Activated CD4-positive, alpha-beta memory T cell treated with anti-CD3 and anti-CD28 coated beads, Interleukin-2, amount 10 ng/mL, durations not matched to agents 7 days and 5 days (primary cell): ENCODE results near the gene CNDP2. TPM values are rescaled to one million over a fixed set of nuclear protein-coding genes. Genes with fewer than 3 reads are reported as not detected.

Experiments used
- CTCF ChIA-PET: fragments of 350-600 bp; sonication (Branson Sonifier 250); formaldehyde crosslinking; loops from one replicate; lab custom pipeline; 2021; ENCODE audit warnings: antibody characterized with exemption, inconsistent platforms; lab: Charles Lee
- POLR2A ChIA-PET: fragments of 350-600 bp; sonication (Branson Sonifier 250); formaldehyde crosslinking; loops from one replicate; lab custom pipeline; 2021; ENCODE audit warnings: antibody characterized with exemption; lab: Charles Lee
- DNase-seq: peaks from one replicate; pipeline ENCODE4 v3.0.0-alpha.2; 2020
- H3K27ac Mint-ChIP-seq: one replicate; pipeline ENCODE4 v1.8.0; 2021; ENCODE audit warnings: mild to moderate bottlenecking, mixed read lengths
- H3K27me3 Mint-ChIP-seq: one replicate; pipeline ENCODE4 v1.8.0; 2021; ENCODE audit warnings: mixed read lengths
- H3K36me3 Mint-ChIP-seq: one replicate; pipeline ENCODE4 v1.8.0; 2021; ENCODE audit warnings: low read depth, mixed read lengths
- H3K4me1 Mint-ChIP-seq: one replicate; pipeline ENCODE4 v1.8.0; 2021; ENCODE audit warnings: mixed read lengths
- H3K4me3 Mint-ChIP-seq: one replicate; pipeline ENCODE4 v1.8.0; 2021; ENCODE audit warnings: mild to moderate bottlenecking, mixed read lengths
- H3K9me3 Mint-ChIP-seq: one replicate; pipeline ENCODE4 v1.8.0; 2021; ENCODE audit warnings: mixed read lengths
- total RNA-seq, 2 experiments: library from RNA; stranded (reverse); gene quantifications; one replicate each; pipeline ENCODE4 v1.2.3, GENCODE V29; 2021

The CNDP2 gene
- total RNA-seq, 2 experiments from 2014 or later = 141 to 143 TPM

DNA sequence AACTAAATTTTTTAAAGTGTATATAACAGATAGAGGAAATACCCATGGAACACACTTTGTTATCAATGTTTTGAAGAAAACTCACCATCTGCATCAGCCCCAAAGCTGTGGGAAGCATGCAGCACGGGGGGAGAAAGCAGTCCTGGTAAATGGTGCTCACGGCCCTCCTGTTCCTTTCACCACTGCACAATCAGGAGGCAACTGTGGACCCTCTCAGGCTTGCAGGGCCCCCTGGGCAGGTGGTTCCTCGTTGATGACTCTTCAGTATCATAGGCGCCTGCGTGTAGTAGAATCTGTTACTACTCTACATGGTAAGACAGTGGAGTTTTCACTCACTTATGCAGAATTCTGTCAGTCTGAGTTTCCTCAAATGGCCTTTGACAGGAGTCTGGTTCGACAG lies 33.2 kb downstream of the CNDP2 start:
- Mint-ChIP-seq H3K27me3 (peaks cover 7% of the 10 kb centered on the region), H3K4me1 (no peaks in the 10 kb centered on the region), H3K36me3 (no peaks in the 10 kb centered on the region), H3K9me3 (no peaks in the 10 kb centered on the region), H3K27ac (no peak overlapping the region), H3K4me3 (no peak overlapping the region)
- DNase-seq = no peak
- POLR2A ChIA-PET = no interaction called here
- CTCF ChIA-PET = no interaction called here

DNA sequence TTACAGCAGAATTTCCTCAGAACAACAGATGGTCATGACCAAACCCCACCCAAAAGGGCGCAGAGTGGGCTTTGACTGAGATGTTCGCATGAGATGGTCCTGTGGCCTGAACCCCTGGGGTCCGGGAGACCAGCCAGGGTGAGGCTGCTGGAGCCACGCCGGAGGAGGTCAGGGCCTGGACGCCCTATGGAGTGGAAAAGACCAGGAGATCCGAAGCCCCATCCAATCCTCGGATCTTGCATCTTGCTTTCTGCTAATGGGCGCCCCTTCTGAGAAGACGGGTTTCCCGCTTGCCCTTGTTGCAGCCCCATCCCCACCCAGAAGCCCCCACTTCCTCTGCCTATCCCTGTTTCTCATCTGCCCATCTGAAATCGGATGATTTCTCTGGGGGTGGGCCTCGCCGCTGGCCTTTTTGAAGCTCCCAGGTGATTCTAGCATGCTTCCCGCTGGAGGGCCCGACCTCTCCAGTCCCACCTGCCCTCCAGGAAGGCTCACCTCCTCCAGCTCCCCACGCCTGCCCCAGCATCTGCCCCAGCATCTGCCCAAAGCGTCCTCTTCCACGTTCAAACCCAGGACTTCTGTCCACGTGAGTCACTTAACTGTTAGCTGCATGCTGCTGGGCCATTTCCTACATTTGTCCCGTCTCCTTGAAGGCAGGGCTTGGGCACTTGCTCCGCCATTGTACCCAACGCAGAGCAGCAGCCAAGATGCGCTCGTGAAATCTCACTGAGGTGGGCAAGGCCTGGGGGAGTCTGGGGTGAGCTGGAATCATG lies 33.8 kb downstream of the CNDP2 start:
- Mint-ChIP-seq H3K9me3 (no peaks in the 10 kb centered on the region), H3K27ac (no peak overlapping the region), H3K4me1 (no peaks in the 10 kb centered on the region), H3K4me3 (no peak overlapping the region), H3K27me3 (peaks cover 7% of the 10 kb centered on the region), H3K36me3 (no peaks in the 10 kb centered on the region)
- CTCF ChIA-PET = no interaction called here
- POLR2A ChIA-PET = no interaction called here
- DNase-seq = no peak

DNA sequence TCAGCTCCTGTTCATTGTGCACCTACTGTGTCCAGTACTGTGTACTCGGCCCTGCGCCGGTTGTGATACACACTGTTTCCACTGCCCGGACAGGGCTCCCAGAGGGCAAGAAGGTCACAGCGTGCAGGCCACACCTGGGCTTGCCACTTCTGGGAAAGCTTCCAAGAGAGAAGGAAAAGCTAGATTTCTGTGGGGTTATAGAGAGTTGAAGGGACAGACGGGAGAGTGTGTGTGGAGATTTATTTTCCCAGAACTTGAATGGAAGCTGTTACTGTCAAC lies 34.4 kb downstream of the CNDP2 start:
- no peak for DNase-seq
- no peak overlapping the region for H3K4me3 Mint-ChIP-seq
- no peaks in the 10 kb centered on the region for H3K4me1 Mint-ChIP-seq
- no peak overlapping the region for H3K27ac Mint-ChIP-seq
- CTCF ChIA-PET = no interaction called here
- H3K27me3 Mint-ChIP-seq = peaks cover 7% of the 10 kb centered on the region
- no peaks in the 10 kb centered on the region for H3K36me3 Mint-ChIP-seq
- POLR2A ChIA-PET = no interaction called here
- no peaks in the 10 kb centered on the region for H3K9me3 Mint-ChIP-seq

DNA sequence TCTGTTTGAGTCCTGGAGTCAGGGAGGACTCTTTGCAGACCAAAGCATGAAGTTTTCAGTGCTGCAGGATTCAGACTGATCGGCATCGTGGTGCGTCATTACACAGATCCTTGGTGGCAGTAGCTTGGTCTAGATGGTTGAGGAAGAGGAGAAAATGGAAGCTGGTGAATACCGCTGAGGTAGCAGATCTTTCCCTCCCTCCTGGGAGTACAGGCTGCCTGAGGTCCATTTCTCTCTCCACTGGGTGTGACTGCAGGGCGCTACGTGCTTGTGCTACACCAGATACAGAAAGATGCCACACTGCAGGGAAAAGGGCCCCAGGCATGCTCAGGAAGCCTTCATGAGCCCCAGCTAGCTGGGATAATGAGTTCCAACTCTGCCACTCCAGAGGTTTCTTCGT lies 34.9 kb downstream of the CNDP2 start:
- H3K27me3 Mint-ChIP-seq = peaks cover 7% of the 10 kb centered on the region
- no peak overlapping the region for H3K4me3 Mint-ChIP-seq
- POLR2A ChIA-PET = no interaction called here
- no peaks in the 10 kb centered on the region for H3K9me3 Mint-ChIP-seq
- CTCF ChIA-PET = no interaction called here
- H3K4me1 Mint-ChIP-seq = no peaks in the 10 kb centered on the region
- no peak for DNase-seq
- no peak overlapping the region for H3K27ac Mint-ChIP-seq
- no peaks in the 10 kb centered on the region for H3K36me3 Mint-ChIP-seq

DNA sequence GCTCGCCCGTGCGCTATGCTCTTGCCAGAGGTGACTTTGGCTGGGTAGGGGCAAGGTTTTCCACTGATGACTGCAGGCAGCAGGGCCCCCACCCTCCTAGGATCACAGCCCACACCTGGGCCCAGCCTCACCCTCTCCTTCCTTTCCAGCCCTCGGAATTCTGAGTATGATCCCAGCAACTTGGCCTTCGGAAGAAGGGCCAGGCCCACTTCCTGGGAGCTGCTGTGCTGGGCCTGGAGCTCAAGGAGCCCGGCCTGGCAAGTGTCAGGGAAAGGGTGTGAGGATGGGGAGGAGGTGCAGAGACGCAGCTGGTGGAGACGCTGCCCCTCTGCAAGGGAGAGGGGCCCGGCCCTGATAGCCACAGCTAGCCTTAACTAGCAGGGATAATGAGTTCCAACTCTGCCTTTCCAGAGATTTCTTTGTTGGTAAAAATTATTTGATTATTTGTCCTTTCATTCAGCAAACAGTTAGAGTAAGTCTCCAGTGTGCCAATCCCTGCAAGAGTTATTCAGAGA lies 36.4 kb downstream of the CNDP2 start:
- Mint-ChIP-seq H3K27ac (no peak overlapping the region), H3K9me3 (no peaks in the 10 kb centered on the region), H3K4me1 (no peaks in the 10 kb centered on the region), H3K36me3 (no peaks in the 10 kb centered on the region), H3K4me3 (no peak overlapping the region), H3K27me3 (peaks cover 14% of the 10 kb centered on the region)
- ChIA-PET POLR2A (no interaction called here), CTCF (no interaction called here)
- no peak for DNase-seq

DNA sequence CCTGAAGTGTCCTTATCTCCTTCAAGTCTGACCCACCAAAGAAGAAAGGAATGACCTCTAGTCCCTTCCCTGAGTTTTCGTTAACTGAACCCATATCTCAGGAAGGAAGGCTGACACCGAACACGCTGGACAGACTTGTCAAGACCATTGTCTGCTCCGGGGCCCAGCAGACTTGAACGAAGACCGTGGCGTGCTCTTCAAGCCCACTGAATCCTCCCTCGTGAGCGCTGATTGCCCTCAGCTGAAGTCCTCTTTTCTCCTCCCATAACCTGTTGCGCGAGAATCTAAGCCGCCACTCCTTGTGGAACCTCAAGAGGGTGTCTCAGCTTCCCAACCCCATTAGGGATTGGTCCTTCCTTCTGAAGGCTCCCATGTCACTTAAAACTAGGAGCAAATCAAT lies 37.5 kb downstream of the CNDP2 start:
- ChIA-PET POLR2A (no interaction called here), CTCF (interaction anchor here (1.0 kb wide), 1 partner anchor 18 kb away, joined by 3 read pairs; no protein-coding TSS in a partner anchor)
- no peak for DNase-seq
- Mint-ChIP-seq H3K27ac (no peak overlapping the region), H3K36me3 (no peaks in the 10 kb centered on the region), H3K4me1 (no peaks in the 10 kb centered on the region), H3K9me3 (no peaks in the 10 kb centered on the region), H3K4me3 (no peak overlapping the region), H3K27me3 (peaks cover 11% of the 10 kb centered on the region)

DNA sequence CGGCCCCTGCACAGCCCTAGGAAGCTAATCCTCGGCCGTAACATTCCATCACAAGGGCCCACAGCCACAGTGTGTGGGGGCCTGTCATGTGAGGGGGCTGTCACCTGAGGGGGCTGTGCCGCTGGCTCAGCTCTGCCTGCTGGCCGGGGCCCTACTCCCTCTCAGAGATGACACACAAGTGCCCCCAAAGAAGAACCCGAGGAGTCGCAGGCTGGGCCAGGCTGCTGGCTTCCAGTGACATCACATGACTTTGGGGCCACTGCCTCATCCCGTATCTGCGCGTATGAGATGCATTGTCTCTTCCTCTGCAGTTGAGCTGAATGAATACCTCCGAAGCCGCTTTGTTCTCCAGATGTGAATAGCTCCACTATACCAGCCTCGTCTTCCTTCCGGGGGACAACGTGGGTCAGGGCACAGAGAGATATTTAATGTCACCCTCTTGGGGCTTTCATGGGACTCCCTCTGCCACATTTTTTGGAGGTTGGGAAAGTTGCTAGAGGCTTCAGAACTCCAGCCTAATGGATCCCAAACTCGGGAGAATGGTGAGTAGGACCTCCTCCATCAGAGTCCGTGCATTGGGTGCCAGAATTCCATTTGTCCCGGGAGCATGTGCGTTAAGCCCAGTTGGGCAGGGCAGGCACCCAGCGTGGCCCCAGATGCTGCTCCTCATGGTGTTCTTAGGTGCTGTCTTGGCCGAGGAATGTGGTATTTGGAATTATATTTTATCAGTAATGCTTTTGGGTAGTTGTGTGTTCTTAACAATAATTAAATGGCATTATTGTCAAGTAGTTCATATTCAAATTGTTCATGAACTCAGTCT lies 38.2 kb downstream of the CNDP2 start, which contains the start of gene CNDP1:
TSS of gene CNDP1 (plus strand) at position 351 of the 820 bp plus-strand sequence. CDS start at position 519, 168 bp downstream.
- peaks cover 8% of the 10 kb centered on the region for H3K27me3 Mint-ChIP-seq
- POLR2A ChIA-PET = no interaction called here
- no peak within 1 kb of the TSS for H3K4me3 Mint-ChIP-seq
- no peaks in the 10 kb centered on the region for H3K9me3 Mint-ChIP-seq
- no peak for DNase-seq
- no peak within 1 kb of the TSS for H3K27ac Mint-ChIP-seq
- H3K36me3 Mint-ChIP-seq = no peaks in the 10 kb centered on the region
- no peaks in the 10 kb centered on the region for H3K4me1 Mint-ChIP-seq
- CTCF ChIA-PET = no interaction called here

DNA sequence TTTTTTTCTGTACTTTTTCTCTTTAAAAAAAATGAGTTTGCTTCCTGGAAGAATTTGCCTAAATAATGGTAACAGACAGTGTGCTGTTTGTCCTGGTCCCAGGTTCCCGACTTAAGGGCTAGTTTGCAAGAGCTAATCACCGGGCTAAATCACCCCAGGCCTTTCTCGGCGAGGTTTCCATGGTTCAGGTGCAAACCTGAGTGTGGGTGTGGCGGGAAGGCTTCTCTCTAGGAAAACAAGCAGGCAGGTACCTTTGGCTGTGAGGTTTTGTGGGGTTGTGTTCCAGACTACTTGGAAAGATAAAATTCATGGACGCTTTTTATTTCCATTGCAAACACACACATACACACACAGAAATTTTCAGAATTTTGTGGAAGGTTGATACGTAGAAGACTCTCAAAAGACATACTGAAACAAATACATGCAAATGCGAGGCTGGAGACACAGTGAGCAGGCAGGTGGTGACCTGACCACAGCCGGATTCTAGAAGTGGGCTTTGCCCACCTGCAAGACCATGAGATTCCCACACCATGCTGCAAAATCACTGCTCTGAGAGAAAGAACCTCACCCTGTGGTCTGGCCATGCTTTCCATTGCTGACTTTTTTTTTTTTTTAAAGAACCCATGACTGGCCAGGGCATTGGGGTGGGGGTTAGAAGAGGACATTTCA lies 39.0 kb downstream of the CNDP2 start:
- ChIA-PET CTCF (no interaction called here), POLR2A (no interaction called here)
- Mint-ChIP-seq H3K27me3 (peaks cover 8% of the 10 kb centered on the region), H3K36me3 (no peaks in the 10 kb centered on the region), H3K27ac (no peak overlapping the region), H3K4me3 (no peak overlapping the region), H3K9me3 (no peaks in the 10 kb centered on the region), H3K4me1 (no peaks in the 10 kb centered on the region)
- no peak for DNase-seq

DNA sequence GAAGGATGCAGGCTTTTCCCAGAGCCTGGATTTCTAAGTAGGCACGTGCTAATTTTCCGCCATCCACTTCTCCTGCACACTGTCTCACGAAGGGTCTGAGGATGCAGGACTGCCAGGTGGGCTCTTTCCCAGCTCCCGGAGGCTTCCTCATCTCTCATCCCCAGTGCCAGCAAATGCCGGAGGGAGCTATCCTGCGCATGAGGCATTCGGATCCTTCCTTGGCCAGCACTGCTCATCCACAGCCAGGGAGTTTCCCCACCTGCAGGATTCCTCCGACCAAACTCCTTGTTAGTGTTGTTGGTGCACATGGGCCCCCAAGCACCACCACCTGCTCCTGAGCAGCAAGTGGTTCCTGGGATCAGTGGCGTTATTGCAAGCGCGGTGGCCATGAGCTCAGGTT lies 43.1 kb downstream of the CNDP2 start:
- H3K4me1 Mint-ChIP-seq = no peaks in the 10 kb centered on the region
- no peak for DNase-seq
- no peak overlapping the region for H3K4me3 Mint-ChIP-seq
- no peak overlapping the region for H3K27ac Mint-ChIP-seq
- H3K9me3 Mint-ChIP-seq = no peaks in the 10 kb centered on the region
- H3K36me3 Mint-ChIP-seq = no peaks in the 10 kb centered on the region
- ChIA-PET CTCF (interaction anchor here (0.7 kb wide), 1 partner anchor 12 kb away, joined by 3 read pairs; no protein-coding TSS in a partner anchor), POLR2A (no interaction called here)
- peaks cover 6% of the 10 kb centered on the region for H3K27me3 Mint-ChIP-seq

DNA sequence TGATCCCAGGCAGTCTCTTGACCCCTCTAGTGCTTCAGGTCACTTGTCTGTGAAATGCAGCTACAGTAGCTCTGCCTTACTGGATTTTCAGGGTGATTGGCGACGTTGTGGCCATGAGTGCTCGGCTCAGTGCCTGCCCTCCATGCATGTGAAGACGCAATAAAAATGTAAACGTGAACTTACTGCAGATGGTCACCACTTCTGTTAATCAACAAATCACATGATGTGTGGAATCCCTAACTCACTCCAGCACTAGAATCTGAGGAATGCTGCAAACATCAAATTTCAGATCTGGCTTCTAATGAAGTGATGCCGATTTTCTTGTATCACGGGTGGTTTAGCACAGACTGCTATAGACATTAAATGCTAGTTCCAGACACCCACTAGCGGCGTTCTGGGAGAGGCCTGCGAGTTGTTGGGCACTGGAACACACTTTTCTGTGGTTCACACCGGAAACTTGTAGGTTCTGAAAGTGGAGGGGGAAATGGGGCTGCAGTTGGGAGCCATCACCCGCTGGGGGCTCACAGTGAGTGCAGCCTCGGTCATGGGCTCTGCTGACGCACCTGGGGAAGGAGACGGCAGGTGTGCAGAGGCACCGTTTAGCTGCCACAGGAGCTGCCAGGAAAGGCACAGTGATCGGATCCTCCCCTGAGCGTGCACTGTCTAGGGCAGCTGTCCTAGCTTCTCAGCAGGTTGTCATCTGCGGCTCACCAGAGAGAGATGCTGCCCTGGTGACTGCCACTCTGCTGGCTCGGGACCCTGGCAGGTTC lies 44.7 kb downstream of the CNDP2 start:
- Mint-ChIP-seq H3K27ac (no peak overlapping the region), H3K4me1 (no peaks in the 10 kb centered on the region), H3K27me3 (peaks cover 6% of the 10 kb centered on the region), H3K9me3 (no peaks in the 10 kb centered on the region), H3K4me3 (no peak overlapping the region), H3K36me3 (no peaks in the 10 kb centered on the region)
- CTCF ChIA-PET = interaction anchor here (1.5 kb wide), 1 partner anchor 11 kb away, joined by 5 read pairs; no protein-coding TSS in a partner anchor
- DNase-seq = no peak
- POLR2A ChIA-PET = no interaction called here

DNA sequence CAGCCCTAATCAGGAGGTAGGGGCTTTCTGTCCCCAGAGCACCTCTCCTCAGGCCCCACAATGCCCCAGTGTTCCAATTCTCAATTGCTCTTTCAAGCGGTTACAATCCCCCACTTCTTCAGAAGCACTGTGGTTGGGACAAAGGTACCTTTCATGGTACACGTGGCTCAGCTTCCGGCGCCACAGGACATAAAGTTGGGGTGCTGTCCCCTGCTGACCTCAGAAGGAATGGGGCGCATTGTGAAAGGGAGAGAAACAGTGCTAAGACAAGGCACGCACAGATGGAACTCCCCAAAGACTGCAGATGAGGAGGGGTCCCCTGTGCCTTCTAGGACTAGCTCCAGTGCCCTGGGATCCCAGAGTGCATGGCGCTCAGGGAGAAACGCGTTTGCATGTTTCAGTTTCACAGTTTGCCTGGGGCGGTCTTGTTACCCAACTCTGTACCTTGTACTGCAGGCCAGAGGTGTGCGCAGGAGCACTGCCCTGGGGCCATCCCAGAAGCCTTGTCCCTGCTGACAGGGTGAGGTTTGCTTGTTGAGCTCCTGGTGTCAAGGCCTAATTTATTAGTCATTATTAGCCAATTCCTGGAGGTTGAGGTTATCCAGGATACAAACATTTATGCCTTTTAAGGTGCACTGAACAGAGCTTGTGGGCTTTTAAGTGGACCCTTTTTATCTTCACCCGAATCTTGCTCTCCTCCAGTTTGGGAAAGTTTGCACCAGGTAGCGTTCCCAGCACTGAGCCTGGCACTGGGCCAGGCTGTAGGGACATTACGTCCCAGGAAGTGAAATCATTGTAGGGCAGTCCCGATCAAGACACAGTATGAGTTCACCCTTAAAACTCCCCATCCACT lies 45.8 kb downstream of the CNDP2 start:
- Mint-ChIP-seq H3K27me3 (peaks cover 3% of the 10 kb centered on the region), H3K27ac (no peak overlapping the region), H3K4me1 (no peaks in the 10 kb centered on the region), H3K36me3 (no peaks in the 10 kb centered on the region), H3K4me3 (no peak overlapping the region), H3K9me3 (no peaks in the 10 kb centered on the region)
- no peak for DNase-seq
- CTCF ChIA-PET = interaction anchor here (1.5 kb wide), 2 partner anchors 10 to 11 kb away, joined by 3 to 5 read pairs; no protein-coding TSS in a partner anchor
- POLR2A ChIA-PET = no interaction called here

DNA sequence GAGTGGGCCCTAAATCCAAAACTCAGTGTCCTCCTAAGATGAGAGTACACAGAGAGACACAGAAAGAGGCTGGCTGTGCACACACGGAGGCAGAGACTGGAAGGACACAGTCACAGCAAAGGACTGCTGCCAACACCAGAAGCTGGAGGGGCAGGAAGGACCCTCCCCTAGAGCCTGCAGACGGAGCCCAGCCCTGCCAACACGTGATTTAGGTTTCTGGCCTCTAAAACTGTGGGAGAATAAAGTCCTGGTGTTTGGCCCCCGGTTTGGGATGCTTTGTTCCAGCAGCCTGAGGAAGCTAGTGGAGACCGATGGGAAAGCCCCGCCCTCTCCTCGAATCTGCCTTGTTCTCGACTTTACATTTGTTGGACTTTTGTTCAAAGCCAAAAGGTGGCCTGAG lies 48.7 kb downstream of the CNDP2 start:
- H3K4me1 Mint-ChIP-seq = no peaks in the 10 kb centered on the region
- H3K36me3 Mint-ChIP-seq = no peaks in the 10 kb centered on the region
- peaks cover 2% of the 10 kb centered on the region for H3K27me3 Mint-ChIP-seq
- no peak overlapping the region for H3K27ac Mint-ChIP-seq
- ChIA-PET POLR2A (no interaction called here), CTCF (no interaction called here)
- no peaks in the 10 kb centered on the region for H3K9me3 Mint-ChIP-seq
- H3K4me3 Mint-ChIP-seq = no peak overlapping the region
- no peak for DNase-seq
